Measurements from ENCODE around the gene DENND4C. TPM values are rescaled to one million over a fixed set of nuclear protein-coding genes. Genes with fewer than 3 reads are reported as not detected.
"Not testable (repeated sequence)": the region's sequence is repeated elsewhere in the genome, so short reads cannot be mapped to it uniquely, and the experiment has no call there.

Gene DENND4C
- polyA plus RNA-seq (2012; ENCODE audit: low read depth, missing spikeins) = 14.1 TPM

GRCh38 chr9:19230355-19231125 is at the start of gene DENND4C:
DENND4C (plus strand) TSS chr9:19230693; CDS start chr9:19276175, 45,482 bp downstream.
- FAIRE-seq (peak; percentile 97), DNase-seq (ENCODE audit: insufficient read length, low spot score) (peak; percentile 65)
- peak; percentile 58; the same call in 1 of the 2 replicates for TF ChIP-seq POLR2AphosphoS5 (IDR thresholded peaks at IDR 0.05; ENCODE audit: low read depth, low read length)
- peak; percentile 62; the same call in 1 of the 2 replicates for TF ChIP-seq POU2F2 (IDR thresholded peaks at IDR 0.05; ENCODE audit: low read depth, low read length)
- TF ChIP-seq SPI1 (IDR thresholded peaks at IDR 0.05; ENCODE audit: low read depth, low read length) = peak; percentile 96
- TF ChIP-seq PAX5 (IDR thresholded peaks at IDR 0.05; ENCODE audit: insufficient read depth, low read length, severe bottlenecking) = peak; percentile 38
- peak; percentile 67 for TF ChIP-seq POLR2A (IDR thresholded peaks at IDR 0.05; ENCODE audit: low read depth, low read length)
- no peak; the same call in none of the 2 replicates for TF ChIP-seq TAF1 (IDR thresholded peaks at IDR 0.05; ENCODE audit: low read depth, low read length)

DNA sequence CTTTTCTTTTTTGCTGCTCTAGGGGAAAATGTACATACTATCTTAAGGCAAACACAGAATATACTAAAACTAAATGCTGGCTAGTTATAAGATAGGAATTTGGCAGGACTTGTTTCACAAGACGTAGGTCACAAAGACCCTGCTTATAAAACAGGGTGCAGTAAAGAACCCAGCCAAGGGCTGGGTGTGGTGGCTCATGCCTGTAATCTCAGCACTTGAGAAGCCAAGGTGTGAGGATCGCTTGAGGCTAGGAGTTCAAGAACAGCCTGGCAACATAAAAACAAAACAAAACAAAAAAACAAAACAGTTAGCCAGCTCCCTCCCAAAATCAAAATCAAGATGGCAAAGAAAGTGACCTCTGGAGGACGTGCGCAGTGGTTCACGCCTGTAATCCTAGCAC is 49.5 kb upstream of the DENND4C start:
- DNase-seq (ENCODE audit: insufficient read length, low spot score) (no peak), FAIRE-seq (no peak)
- no peak for TF ChIP-seq TAF1 (IDR thresholded peaks at IDR 0.05; ENCODE audit: low read depth, low read length)
- no peak for TF ChIP-seq SPI1 (IDR thresholded peaks at IDR 0.05; ENCODE audit: low read depth, low read length)

- no peak for TF ChIP-seq POLR2AphosphoS5 (IDR thresholded peaks at IDR 0.05; ENCODE audit: low read depth, low read length)
- TF ChIP-seq PAX5 (IDR thresholded peaks at IDR 0.05; ENCODE audit: insufficient read depth, low read length, severe bottlenecking) = no peak
- TF ChIP-seq TAF1 (IDR thresholded peaks at IDR 0.05; ENCODE audit: low read depth, low read length) = no peak
- TF ChIP-seq SPI1 (IDR thresholded peaks at IDR 0.05; ENCODE audit: low read depth, low read length) = no peak
- TF ChIP-seq POLR2A (IDR thresholded peaks at IDR 0.05; ENCODE audit: low read depth, low read length) = no peak
- TF ChIP-seq POU2F2 (IDR thresholded peaks at IDR 0.05; ENCODE audit: low read depth, low read length) = no peak
- no peak for DNase-seq (ENCODE audit: insufficient read length, low spot score)
- FAIRE-seq = no peak
Observed at GRCh38 chr9:19181561-19181960, 48.9 kb upstream of the DENND4C start.

DNA sequence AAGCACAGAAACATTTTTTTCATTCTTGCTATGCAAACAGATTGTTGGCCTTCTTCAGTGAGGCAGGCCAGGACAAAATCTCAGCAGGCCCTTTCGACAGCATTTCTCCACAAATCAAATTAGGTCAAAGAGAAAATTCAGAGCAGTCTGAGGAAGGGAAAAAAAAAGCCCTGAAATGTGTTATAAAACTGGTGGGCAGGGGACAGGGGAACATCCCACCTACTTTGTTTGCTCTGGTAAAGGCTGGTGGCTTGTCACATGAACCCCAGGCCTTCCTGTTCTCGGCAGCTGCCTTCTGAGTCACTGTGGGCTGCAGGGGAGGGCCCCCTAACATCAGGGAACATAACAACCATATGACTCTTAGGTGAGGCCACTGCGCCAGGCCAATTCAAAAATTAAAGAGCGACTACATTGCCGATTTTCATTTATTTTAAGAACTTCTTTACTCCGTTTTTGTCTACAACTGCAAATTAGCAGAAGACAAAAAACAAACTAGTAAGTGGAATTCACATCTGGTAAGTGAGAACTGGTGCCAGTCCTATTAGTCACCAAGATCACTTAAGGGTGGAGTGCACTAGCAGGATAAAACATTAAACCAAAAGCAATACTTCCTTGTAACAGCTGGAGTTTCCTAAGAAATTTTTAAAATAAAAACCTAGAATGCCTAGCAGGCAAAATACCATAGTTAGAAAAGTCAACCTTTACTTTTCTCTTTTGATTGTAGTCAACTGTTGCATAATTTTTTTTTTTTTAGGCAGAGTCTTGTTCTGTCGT is 46.2 kb upstream of the DENND4C start:
- FAIRE-seq (peak; percentile 78), DNase-seq (ENCODE audit: insufficient read length, low spot score) (peak; percentile 40)

DNA sequence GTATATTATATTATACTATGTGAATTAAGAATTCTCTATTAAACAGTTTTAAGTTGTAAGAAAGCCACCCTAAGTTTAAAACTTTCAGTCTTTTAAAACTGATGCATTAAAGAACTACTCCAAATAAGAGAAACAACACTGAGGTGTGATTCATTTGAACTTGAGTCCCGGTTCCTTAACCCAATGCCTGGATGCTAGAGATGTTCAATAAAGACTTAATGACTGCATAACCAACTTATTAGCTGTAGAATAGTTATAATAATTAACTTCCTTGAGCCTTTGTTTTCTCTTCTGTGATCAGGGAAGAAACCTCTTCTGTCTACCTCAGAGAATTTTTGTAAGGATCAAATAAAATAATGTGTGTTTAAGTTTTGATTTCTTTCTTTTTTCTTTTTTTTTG is 45.3 kb upstream of the DENND4C start:
- TF ChIP-seq PAX5 (IDR thresholded peaks at IDR 0.05; ENCODE audit: insufficient read depth, low read length, severe bottlenecking) (no peak), POLR2AphosphoS5 (IDR thresholded peaks at IDR 0.05; ENCODE audit: low read depth, low read length) (no peak), POLR2A (IDR thresholded peaks at IDR 0.05; ENCODE audit: low read depth, low read length) (no peak), TAF1 (IDR thresholded peaks at IDR 0.05; ENCODE audit: low read depth, low read length) (no peak), POU2F2 (IDR thresholded peaks at IDR 0.05; ENCODE audit: low read depth, low read length) (no peak), SPI1 (IDR thresholded peaks at IDR 0.05; ENCODE audit: low read depth, low read length) (no peak)
- DNase-seq (ENCODE audit: insufficient read length, low spot score) (no peak), FAIRE-seq (no peak)

More for the DNA sequence above, 46.2 kb upstream of the DENND4C start:
- TF ChIP-seq PAX5 (IDR thresholded peaks at IDR 0.05; ENCODE audit: insufficient read depth, low read length, severe bottlenecking) (no peak), POLR2A (IDR thresholded peaks at IDR 0.05; ENCODE audit: low read depth, low read length) (no peak), SPI1 (IDR thresholded peaks at IDR 0.05; ENCODE audit: low read depth, low read length) (peak; percentile 56), POLR2AphosphoS5 (IDR thresholded peaks at IDR 0.05; ENCODE audit: low read depth, low read length) (no peak), POU2F2 (IDR thresholded peaks at IDR 0.05; ENCODE audit: low read depth, low read length) (peak; percentile 62; the same call in 1 of the 2 replicates), TAF1 (IDR thresholded peaks at IDR 0.05; ENCODE audit: low read depth, low read length) (no peak)

GRCh38 chr9:19186232-19186631 is 44.3 kb upstream of the DENND4C start:
- FAIRE-seq = no peak
- no peak for TF ChIP-seq POLR2AphosphoS5 (IDR thresholded peaks at IDR 0.05; ENCODE audit: low read depth, low read length)
- TF ChIP-seq POU2F2 (IDR thresholded peaks at IDR 0.05; ENCODE audit: low read depth, low read length) = no peak
- TF ChIP-seq PAX5 (IDR thresholded peaks at IDR 0.05; ENCODE audit: insufficient read depth, low read length, severe bottlenecking) = no peak
- DNase-seq (ENCODE audit: insufficient read length, low spot score) = no peak

GRCh38 chr9:19188771-19189170 is 41.7 kb upstream of the DENND4C start:
- no peak for TF ChIP-seq TAF1 (IDR thresholded peaks at IDR 0.05; ENCODE audit: low read depth, low read length)
- no peak for TF ChIP-seq POLR2A (IDR thresholded peaks at IDR 0.05; ENCODE audit: low read depth, low read length)
- no peak for TF ChIP-seq POLR2AphosphoS5 (IDR thresholded peaks at IDR 0.05; ENCODE audit: low read depth, low read length)
- no peak for TF ChIP-seq SPI1 (IDR thresholded peaks at IDR 0.05; ENCODE audit: low read depth, low read length)
- TF ChIP-seq PAX5 (IDR thresholded peaks at IDR 0.05; ENCODE audit: insufficient read depth, low read length, severe bottlenecking) = no peak
- TF ChIP-seq POU2F2 (IDR thresholded peaks at IDR 0.05; ENCODE audit: low read depth, low read length) = no peak
- FAIRE-seq (no peak), DNase-seq (ENCODE audit: insufficient read length, low spot score) (no peak)

DNA sequence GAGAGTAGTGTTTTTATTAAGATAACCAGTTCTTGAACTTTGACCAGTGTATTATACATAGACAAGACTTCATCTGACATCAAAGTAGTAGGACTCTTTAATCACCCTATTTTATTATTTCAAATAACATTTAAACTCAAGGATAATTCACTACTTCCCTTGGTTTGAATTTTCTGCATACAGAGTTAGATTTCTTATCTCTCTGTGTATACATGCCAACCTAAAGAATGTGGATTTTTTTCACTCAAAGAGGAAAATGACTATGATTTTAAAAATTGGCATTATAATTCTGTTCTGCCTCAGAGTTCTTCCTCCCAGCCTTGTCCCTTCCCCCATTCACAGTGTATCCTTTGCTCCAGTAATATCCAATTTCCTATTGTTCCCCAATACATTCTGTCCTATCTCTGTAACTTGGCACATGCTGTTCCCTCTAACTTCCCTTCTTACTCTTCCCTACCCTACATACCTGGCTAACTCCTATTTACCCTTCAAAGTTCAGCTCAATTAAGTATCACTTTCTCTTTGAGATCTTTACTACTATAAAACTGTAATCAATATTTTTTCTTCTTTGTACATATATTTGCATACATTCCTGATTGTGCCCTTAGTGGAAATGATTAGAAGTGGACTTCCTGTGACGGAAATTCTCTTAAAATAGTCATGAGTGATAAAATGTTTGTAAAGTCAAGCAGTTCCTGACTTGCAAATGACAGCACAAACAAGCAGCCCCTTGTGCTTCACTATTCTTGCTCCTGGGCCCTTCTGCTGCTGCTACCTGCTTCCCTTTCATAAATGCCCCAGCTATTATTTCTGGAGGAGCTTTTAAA is 38.1 kb upstream of the DENND4C start:
- FAIRE-seq = no peak
- no peak for DNase-seq (ENCODE audit: insufficient read length, low spot score)
- TF ChIP-seq SPI1 (IDR thresholded peaks at IDR 0.05; ENCODE audit: low read depth, low read length) = no peak
- TF ChIP-seq POLR2AphosphoS5 (IDR thresholded peaks at IDR 0.05; ENCODE audit: low read depth, low read length) = no peak
- TF ChIP-seq POLR2A (IDR thresholded peaks at IDR 0.05; ENCODE audit: low read depth, low read length) = no peak
- TF ChIP-seq TAF1 (IDR thresholded peaks at IDR 0.05; ENCODE audit: low read depth, low read length) = no peak

- TF ChIP-seq PAX5 (IDR thresholded peaks at IDR 0.05; ENCODE audit: insufficient read depth, low read length, severe bottlenecking) = no peak
- no peak for TF ChIP-seq POLR2A (IDR thresholded peaks at IDR 0.05; ENCODE audit: low read depth, low read length)
- TF ChIP-seq TAF1 (IDR thresholded peaks at IDR 0.05; ENCODE audit: low read depth, low read length) = no peak
- TF ChIP-seq SPI1 (IDR thresholded peaks at IDR 0.05; ENCODE audit: low read depth, low read length) = no peak
- no peak for TF ChIP-seq POLR2AphosphoS5 (IDR thresholded peaks at IDR 0.05; ENCODE audit: low read depth, low read length)
- no peak for TF ChIP-seq POU2F2 (IDR thresholded peaks at IDR 0.05; ENCODE audit: low read depth, low read length)
- FAIRE-seq (no peak), DNase-seq (ENCODE audit: insufficient read length, low spot score) (no peak)
Observed at GRCh38 chr9:19193029-19193324, 37.5 kb upstream of the DENND4C start.

- not testable (repeated sequence) for DNase-seq (ENCODE audit: insufficient read length, low spot score); FAIRE-seq
Observed at GRCh38 chr9:19193358-19193973, 37.0 kb upstream of the DENND4C start.
